KBM-7 (cell line): ENCODE data around the gene INTS3.
A peak's percentile ranks its signal among the peaks of the same experiment; 100 is the strongest.
"Not testable (repeated sequence)": the region's sequence is repeated elsewhere in the genome, so short reads cannot be mapped to it uniquely, and the experiment has no call there.

ENCODE experiments used
- DNase-seq: peaks from one replicate; pipeline ENCODE4 v3.0.0-alpha.2; 2015
- in situ Hi-C: fragments of 300-500 bp; cut with MboI; formaldehyde crosslinking; loops from 2 replicates; pipeline ENCODE4 v1.14.3; 2020; ENCODE audit warnings: low sequenced_read_pairs, low pct_unique_long_range_greater_than_20kb, mixed read lengths

The INTS3 gene

GRCh38 chr1:153750026-153750995 lies 22.5 kb downstream of the INTS3 start:
- no peak for DNase-seq
- in situ Hi-C loops, result no loop called here

- no peak for DNase-seq
- in situ Hi-C loops, result no loop called here
These were observed 24.2 kb downstream of the INTS3 start for GRCh38 chr1:153752072-153752471.

GRCh38 chr1:153752571-153753195 lies 24.8 kb downstream of the INTS3 start:
- no peak for DNase-seq
- in situ Hi-C loops, result no loop called here

GRCh38 chr1:153754266-153754665 lies 26.4 kb downstream of the INTS3 start:
- no peak for DNase-seq
- in situ Hi-C loops, result no loop called here

- in situ Hi-C loops, result no loop called here
- DNase-seq, result no peak
These were observed 32.6 kb downstream of the INTS3 start for GRCh38 chr1:153760440-153760839.

- in situ Hi-C loops, result no loop called here
- DNase-seq, result no peak
These were observed 35.7 kb downstream of the INTS3 start for GRCh38 chr1:153763365-153764225.

- DNase-seq, result no peak
- in situ Hi-C loops, result no loop called here
These were observed 36.5 kb downstream of the INTS3 start for GRCh38 chr1:153764310-153764709.

GRCh38 chr1:153766663-153767062 lies 38.8 kb downstream of the INTS3 start:
- in situ Hi-C loops, DNase-seq: not testable (repeated sequence)

- in situ Hi-C loops, result no loop called here
- DNase-seq, result no peak
These were observed 39.7 kb downstream of the INTS3 start for GRCh38 chr1:153767519-153767918.

- no peak for DNase-seq
- in situ Hi-C loops, result no loop called here
These were observed 40.7 kb downstream of the INTS3 start for GRCh38 chr1:153768316-153769181.

- peak; percentile 34 for DNase-seq
- in situ Hi-C loops, result no loop called here
These were observed 41.4 kb downstream of the INTS3 start for GRCh38 chr1:153769221-153769620.

- in situ Hi-C loops, result loop anchor here (10.0 kb wide), 1 partner anchor 266 kb away; no protein-coding TSS in a partner anchor
- DNase-seq, result no peak
These were observed 42.9 kb downstream of the INTS3 start for GRCh38 chr1:153770797-153771196.

- in situ Hi-C loops, result loop anchor here (10.0 kb wide), 1 partner anchor 266 kb away; no protein-coding TSS in a partner anchor
- no peak for DNase-seq
These were observed 43.4 kb downstream of the INTS3 start for GRCh38 chr1:153771261-153771660.

GRCh38 chr1:153771841-153772593 lies 44.2 kb downstream of the INTS3 start:
- in situ Hi-C loops, result loop anchor here (10.0 kb wide), 1 partner anchor 267 kb away; no protein-coding TSS in a partner anchor
- peak; percentile 33 for DNase-seq

- DNase-seq, result peak; percentile 47
- in situ Hi-C loops, result loop anchor here (10.0 kb wide), 1 partner anchor 269 kb away; no protein-coding TSS in a partner anchor
These were observed 45.5 kb downstream of the INTS3 start for GRCh38 chr1:153773096-153773921.

- in situ Hi-C loops, result loop anchor here (10.0 kb wide), 1 partner anchor 269 kb away; no protein-coding TSS in a partner anchor
- peak; percentile 64 for DNase-seq
These were observed 46.3 kb downstream of the INTS3 start for GRCh38 chr1:153774026-153774595.
